Measurements from ENCODE around the gene NR1D1. TPM values are rescaled to one million over a fixed set of nuclear protein-coding genes. Genes with fewer than 3 reads are reported as not detected.

The NR1D1 gene
- total and polyA plus RNA-seq, 2 of the 13 experiments (the other 11 are each of a cell fraction or from before 2014, with no cell fraction given), result 2.1 to 2.7 TPM

DNA sequence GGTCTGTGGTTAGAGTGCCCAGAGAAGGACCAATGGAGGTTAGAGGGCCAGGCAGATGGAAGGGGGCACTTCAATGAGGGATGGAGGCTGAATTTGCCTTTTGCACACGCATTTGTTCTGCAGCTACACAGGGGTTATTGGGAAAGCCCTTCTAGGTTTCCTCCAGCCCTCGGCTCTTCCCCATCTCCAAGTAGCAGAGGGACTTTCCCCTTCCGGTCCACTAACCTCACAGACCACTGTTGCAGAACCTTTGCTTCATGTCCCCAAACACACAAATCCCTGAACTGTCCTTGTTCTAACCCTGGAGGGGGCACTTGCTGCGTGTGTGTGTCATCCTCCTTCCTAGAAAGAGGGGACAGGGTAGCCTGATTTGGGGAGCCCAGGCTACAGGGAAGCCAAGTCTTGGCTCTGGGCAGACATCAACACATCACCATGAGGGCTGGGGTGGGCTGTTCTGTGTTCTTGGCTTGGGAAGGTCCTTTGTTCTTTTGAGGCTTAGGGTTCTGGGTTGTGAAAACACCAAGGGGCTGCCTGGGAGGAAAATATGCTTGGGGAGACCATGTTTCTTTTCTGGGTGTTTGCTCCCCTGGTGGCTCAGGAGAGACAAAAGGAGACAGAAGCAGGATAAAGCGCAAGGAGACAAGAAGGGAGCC is 7.3 kb upstream of the NR1D1 start:
- BruUV-seq (replicated peaks), result no TSS peak
- POLR2A ChIA-PET, result interaction anchor here (0.6 to 1.6 kb wide), 5 partner anchors 9 to 32 kb away, joined by 3 to 16 read pairs (median 4); partner anchors contain the start of gene CASC3
- TF ChIP-seq ZNF570 (CRISPR knock-in tag; IDR thresholded peaks at IDR 0.05; ENCODE audit: borderline replicate concordance) (no peak), PPARG (CRISPR knock-in tag; conservative IDR thresholded peaks at IDR 0.05) (0 out of 2 replicates have a peak, but pooled peaks have one; percentile 12), ESRRA (CRISPR knock-in tag; IDR thresholded peaks at IDR 0.05; ENCODE audit: low read depth) (no peak), ASH2L (IDR thresholded peaks at IDR 0.05; ENCODE audit: insufficient read length, low read depth, low read length) (no peak), NFIC (IDR thresholded peaks at IDR 0.05; ENCODE audit: low read length) (0 out of 2 replicates have a peak, but pooled peaks have one; percentile 39), ZMYM4 (CRISPR knock-in tag; IDR thresholded peaks at IDR 0.05) (0 out of 2 replicates have a peak, but pooled peaks have one; percentile 2), ZNF264 (CRISPR knock-in tag; IDR thresholded peaks at IDR 0.05) (0 out of 2 replicates have a peak, but pooled peaks have one; percentile 43), ZNF543 (CRISPR knock-in tag; IDR thresholded peaks at IDR 0.05) (no peak), NFE2 (CRISPR knock-in tag; IDR thresholded peaks at IDR 0.05) (0 out of 2 replicates have a peak, but pooled peaks have one; percentile 4), MYC (CRISPR knock-in tag; IDR thresholded peaks at IDR 0.05; ENCODE audit: borderline replicate concordance) (no peak), TOPORS (CRISPR knock-in tag; IDR thresholded peaks at IDR 0.05) (peak; percentile 65; the same call in 1 of the 2 replicates), POLR2G (IDR thresholded peaks at IDR 0.05; ENCODE audit: low read depth, low read length) (no peak)
- TF ChIP-seq, protein P1, sequence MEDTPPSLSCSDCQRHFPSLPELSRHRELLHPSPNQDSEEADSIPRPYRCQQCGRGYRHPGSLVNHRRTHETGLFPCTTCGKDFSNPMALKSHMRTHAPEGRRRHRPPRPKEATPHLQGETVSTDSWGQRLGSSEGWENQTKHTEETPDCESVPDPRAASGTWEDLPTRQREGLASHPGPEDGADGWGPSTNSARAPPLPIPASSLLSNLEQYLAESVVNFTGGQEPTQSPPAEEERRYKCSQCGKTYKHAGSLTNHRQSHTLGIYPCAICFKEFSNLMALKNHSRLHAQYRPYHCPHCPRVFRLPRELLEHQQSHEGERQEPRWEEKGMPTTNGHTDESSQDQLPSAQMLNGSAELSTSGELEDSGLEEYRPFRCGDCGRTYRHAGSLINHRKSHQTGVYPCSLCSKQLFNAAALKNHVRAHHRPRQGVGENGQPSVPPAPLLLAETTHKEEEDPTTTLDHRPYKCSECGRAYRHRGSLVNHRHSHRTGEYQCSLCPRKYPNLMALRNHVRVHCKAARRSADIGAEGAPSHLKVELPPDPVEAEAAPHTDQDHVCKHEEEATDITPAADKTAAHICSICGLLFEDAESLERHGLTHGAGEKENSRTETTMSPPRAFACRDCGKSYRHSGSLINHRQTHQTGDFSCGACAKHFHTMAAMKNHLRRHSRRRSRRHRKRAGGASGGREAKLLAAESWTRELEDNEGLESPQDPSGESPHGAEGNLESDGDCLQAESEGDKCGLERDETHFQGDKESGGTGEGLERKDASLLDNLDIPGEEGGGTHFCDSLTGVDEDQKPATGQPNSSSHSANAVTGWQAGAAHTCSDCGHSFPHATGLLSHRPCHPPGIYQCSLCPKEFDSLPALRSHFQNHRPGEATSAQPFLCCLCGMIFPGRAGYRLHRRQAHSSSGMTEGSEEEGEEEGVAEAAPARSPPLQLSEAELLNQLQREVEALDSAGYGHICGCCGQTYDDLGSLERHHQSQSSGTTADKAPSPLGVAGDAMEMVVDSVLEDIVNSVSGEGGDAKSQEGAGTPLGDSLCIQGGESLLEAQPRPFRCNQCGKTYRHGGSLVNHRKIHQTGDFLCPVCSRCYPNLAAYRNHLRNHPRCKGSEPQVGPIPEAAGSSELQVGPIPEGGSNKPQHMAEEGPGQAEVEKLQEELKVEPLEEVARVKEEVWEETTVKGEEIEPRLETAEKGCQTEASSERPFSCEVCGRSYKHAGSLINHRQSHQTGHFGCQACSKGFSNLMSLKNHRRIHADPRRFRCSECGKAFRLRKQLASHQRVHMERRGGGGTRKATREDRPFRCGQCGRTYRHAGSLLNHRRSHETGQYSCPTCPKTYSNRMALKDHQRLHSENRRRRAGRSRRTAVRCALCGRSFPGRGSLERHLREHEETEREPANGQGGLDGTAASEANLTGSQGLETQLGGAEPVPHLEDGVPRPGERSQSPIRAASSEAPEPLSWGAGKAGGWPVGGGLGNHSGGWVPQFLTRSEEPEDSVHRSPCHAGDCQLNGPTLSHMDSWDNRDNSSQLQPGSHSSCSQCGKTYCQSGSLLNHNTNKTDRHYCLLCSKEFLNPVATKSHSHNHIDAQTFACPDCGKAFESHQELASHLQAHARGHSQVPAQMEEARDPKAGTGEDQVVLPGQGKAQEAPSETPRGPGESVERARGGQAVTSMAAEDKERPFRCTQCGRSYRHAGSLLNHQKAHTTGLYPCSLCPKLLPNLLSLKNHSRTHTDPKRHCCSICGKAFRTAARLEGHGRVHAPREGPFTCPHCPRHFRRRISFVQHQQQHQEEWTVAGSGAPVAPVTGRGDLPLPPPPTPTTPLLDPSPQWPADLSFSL (CRISPR knock-in tag; IDR thresholded peaks at IDR 0.05), result no peak
- TF ChIP-seq, protein P2, sequence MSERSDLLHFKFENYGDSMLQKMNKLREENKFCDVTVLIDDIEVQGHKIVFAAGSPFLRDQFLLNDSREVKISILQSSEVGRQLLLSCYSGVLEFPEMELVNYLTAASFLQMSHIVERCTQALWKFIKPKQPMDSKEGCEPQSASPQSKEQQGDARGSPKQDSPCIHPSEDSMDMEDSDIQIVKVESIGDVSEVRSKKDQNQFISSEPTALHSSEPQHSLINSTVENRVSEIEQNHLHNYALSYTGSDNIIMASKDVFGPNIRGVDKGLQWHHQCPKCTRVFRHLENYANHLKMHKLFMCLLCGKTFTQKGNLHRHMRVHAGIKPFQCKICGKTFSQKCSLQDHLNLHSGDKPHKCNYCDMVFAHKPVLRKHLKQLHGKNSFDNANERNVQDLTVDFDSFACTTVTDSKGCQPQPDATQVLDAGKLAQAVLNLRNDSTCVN (CRISPR knock-in tag; IDR thresholded peaks at IDR 0.05; ENCODE audit: borderline replicate concordance), result 0 out of 2 replicates have a peak, but pooled peaks have one; percentile 37
- TF ChIP-seq, protein P3, sequence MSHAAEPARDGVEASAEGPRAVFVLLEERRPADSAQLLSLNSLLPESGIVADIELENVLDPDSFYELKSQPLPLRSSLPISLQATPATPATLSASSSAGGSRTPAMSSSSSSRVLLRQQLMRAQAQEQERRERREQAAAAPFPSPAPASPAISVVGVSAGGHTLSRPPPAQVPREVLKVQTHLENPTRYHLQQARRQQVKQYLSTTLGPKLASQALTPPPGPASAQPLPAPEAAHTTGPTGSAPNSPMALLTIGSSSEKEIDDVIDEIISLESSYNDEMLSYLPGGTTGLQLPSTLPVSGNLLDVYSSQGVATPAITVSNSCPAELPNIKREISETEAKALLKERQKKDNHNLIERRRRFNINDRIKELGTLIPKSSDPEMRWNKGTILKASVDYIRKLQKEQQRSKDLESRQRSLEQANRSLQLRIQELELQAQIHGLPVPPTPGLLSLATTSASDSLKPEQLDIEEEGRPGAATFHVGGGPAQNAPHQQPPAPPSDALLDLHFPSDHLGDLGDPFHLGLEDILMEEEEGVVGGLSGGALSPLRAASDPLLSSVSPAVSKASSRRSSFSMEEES (CRISPR knock-in tag; IDR thresholded peaks at IDR 0.05), result no peak

More for the DNA sequence above, 7.3 kb upstream of the NR1D1 start:
- Histone ChIP-seq H3K27me3 (ENCODE audit: control insufficient read depth in 1 of 2, insufficient read depth in 2 of 2, low read length in 2 of 2) (peaks cover 0 to 9% of the 10 kb centered on the region in 2 experiments; a peak in 1 of 5 replicates), H3K9me3 (ENCODE audit: low read length) (no peaks in the 10 kb centered on the region), H2AFZ (ENCODE audit: low read length) (peak overlapping the region; percentile 9), H3K9ac (ENCODE audit: insufficient read depth, low read depth, low read length) (peak overlapping the region; percentile 35), H3K36me3 (replicated peaks in 1 of 2; ENCODE audit: control insufficient read depth in 1 of 2, insufficient read depth in 2 of 2, low read length in 2 of 2) (no peaks in the 10 kb centered on the region), H4K20me1 (ENCODE audit: insufficient read depth, low read length) (no peaks in the 10 kb centered on the region), H3K79me2 (ENCODE audit: insufficient read depth, low read length) (no peaks in the 10 kb centered on the region), H3K4me1 (ENCODE audit: insufficient read depth, low read length) (peaks cover 100% of the 10 kb centered on the region), H3K4me2 (ENCODE audit: low read depth, low read length) (peak overlapping the region; percentile 79), H3K27ac (ENCODE audit: extremely low read length, insufficient read depth, low read length) (peak overlapping the region; percentile 20), H3K4me3 (replicated peaks in 1 of 3; ENCODE audit: insufficient read depth in 1 of 3, low read depth in 2 of 3, low read length in 3 of 3) (peak overlapping the region; percentile 6 to 36 (median 13); a peak in 3 of 6 replicates)
- CTCF ChIA-PET (ENCODE audit: low intra/inter-chr PET ratio, low total read pairs), result no interaction called here
- in situ Hi-C loops (cut with HindIII; ENCODE audit: extremely low pct_ligation_motif_present, low pct_unique_long_range_greater_than_20kb), result no loop called here
- intact Hi-C loops (cut with micrococcal nuclease; ENCODE audit: unreplicated experiment), result loop anchor here (5.0 to 10.0 kb wide), 2 partner anchors 183 to 1355 kb away; partner anchors contain the start of genes LRRC3C, ORMDL3 and PSMB3
- FAIRE-seq (peak; percentile 71), DNase-seq (ENCODE audit: low spot score) (peak; percentile 41), ATAC-seq (no peak)
- 20% methylated on average over 5 of the region's 5 CpGs for WGBS (ENCODE audit: low lambda C conversion rate)
